ENCODE measurements around the gene PRG2. TPM values are rescaled to one million over a fixed set of nuclear protein-coding genes. Genes with fewer than 3 reads are reported as not detected.

Gene PRG2
- total RNA-seq, 1 experiment from 2014 or later: not detected

GRCh38 chr11:57358991-57359390, 31.5 kb downstream of the PRG2 start:
- in situ Hi-C loops (cut with HindIII; ENCODE audit: low pct_unique_long_range_greater_than_20kb, low sequenced_read_pairs): no loop called here
- DNase-seq (ENCODE audit: low read depth): no peak

GRCh38 chr11:57358543-57358961, 31.9 kb downstream of the PRG2 start:
- DNase-seq (ENCODE audit: low read depth): no peak
- in situ Hi-C loops (cut with HindIII; ENCODE audit: low pct_unique_long_range_greater_than_20kb, low sequenced_read_pairs): no loop called here

GRCh38 chr11:57357856-57358255, 32.6 kb downstream of the PRG2 start:
- DNase-seq (ENCODE audit: low read depth): no peak
- in situ Hi-C loops (cut with HindIII; ENCODE audit: low pct_unique_long_range_greater_than_20kb, low sequenced_read_pairs): no loop called here

GRCh38 chr11:57357310-57357709, 33.1 kb downstream of the PRG2 start:
- in situ Hi-C loops (cut with HindIII; ENCODE audit: low pct_unique_long_range_greater_than_20kb, low sequenced_read_pairs): no loop called here
- DNase-seq (ENCODE audit: low read depth): no peak

GRCh38 chr11:57356268-57356667, 34.2 kb downstream of the PRG2 start:
- in situ Hi-C loops (cut with HindIII; ENCODE audit: low pct_unique_long_range_greater_than_20kb, low sequenced_read_pairs): no loop called here
- no peak for DNase-seq (ENCODE audit: low read depth)

- in situ Hi-C loops (cut with HindIII; ENCODE audit: low pct_unique_long_range_greater_than_20kb, low sequenced_read_pairs): no loop called here
- no peak for DNase-seq (ENCODE audit: low read depth)
Measured at GRCh38 chr11:57354699-57355098, 35.8 kb downstream of the PRG2 start.

- DNase-seq (ENCODE audit: low read depth): no peak
- in situ Hi-C loops (cut with HindIII; ENCODE audit: low pct_unique_long_range_greater_than_20kb, low sequenced_read_pairs): no loop called here
Measured at GRCh38 chr11:57353852-57354251, 36.6 kb downstream of the PRG2 start.

- in situ Hi-C loops (cut with HindIII; ENCODE audit: low pct_unique_long_range_greater_than_20kb, low sequenced_read_pairs): no loop called here
- DNase-seq (ENCODE audit: low read depth): no peak
Measured at GRCh38 chr11:57353446-57353845, 37.0 kb downstream of the PRG2 start.

GRCh38 chr11:57353036-57353435, 37.4 kb downstream of the PRG2 start:
- in situ Hi-C loops (cut with HindIII; ENCODE audit: low pct_unique_long_range_greater_than_20kb, low sequenced_read_pairs): no loop called here
- DNase-seq (ENCODE audit: low read depth): no peak

- DNase-seq (ENCODE audit: low read depth): peak; percentile 7
- in situ Hi-C loops (cut with HindIII; ENCODE audit: low pct_unique_long_range_greater_than_20kb, low sequenced_read_pairs): no loop called here
Measured at GRCh38 chr11:57349491-57350274, 40.8 kb downstream of the PRG2 start.

- DNase-seq (ENCODE audit: low read depth): no peak
- in situ Hi-C loops (cut with HindIII; ENCODE audit: low pct_unique_long_range_greater_than_20kb, low sequenced_read_pairs): no loop called here
Measured at GRCh38 chr11:57348636-57349313, 41.7 kb downstream of the PRG2 start.

- in situ Hi-C loops (cut with HindIII; ENCODE audit: low pct_unique_long_range_greater_than_20kb, low sequenced_read_pairs): no loop called here
- no peak for DNase-seq (ENCODE audit: low read depth)
Measured at GRCh38 chr11:57348052-57348451, 42.4 kb downstream of the PRG2 start.

- no peak for DNase-seq (ENCODE audit: low read depth)
- in situ Hi-C loops (cut with HindIII; ENCODE audit: low pct_unique_long_range_greater_than_20kb, low sequenced_read_pairs): no loop called here
Measured at GRCh38 chr11:57347336-57347735, 43.1 kb downstream of the PRG2 start.

- DNase-seq (ENCODE audit: low read depth): peak; percentile 44
- in situ Hi-C loops (cut with HindIII; ENCODE audit: low pct_unique_long_range_greater_than_20kb, low sequenced_read_pairs): no loop called here
Measured at GRCh38 chr11:57345555-57346211, 44.8 kb downstream of the PRG2 start.

- in situ Hi-C loops (cut with HindIII; ENCODE audit: low pct_unique_long_range_greater_than_20kb, low sequenced_read_pairs): no loop called here
- no peak for DNase-seq (ENCODE audit: low read depth)
Measured at GRCh38 chr11:57344826-57345225, 45.6 kb downstream of the PRG2 start.

- in situ Hi-C loops (cut with HindIII; ENCODE audit: low pct_unique_long_range_greater_than_20kb, low sequenced_read_pairs): no loop called here
Measured at GRCh38 chr11:57343825-57344224, 46.6 kb downstream of the PRG2 start.

GRCh38 chr11:57342702-57343101, 47.7 kb downstream of the PRG2 start:
- in situ Hi-C loops (cut with HindIII; ENCODE audit: low pct_unique_long_range_greater_than_20kb, low sequenced_read_pairs): no loop called here

More at GRCh38 chr11:57343825-57344224, 46.6 kb downstream of the PRG2 start:
- no peak for DNase-seq (ENCODE audit: low read depth)

GRCh38 chr11:57341250-57341808, 49.1 kb downstream of the PRG2 start:
- no peak for DNase-seq (ENCODE audit: low read depth)
- in situ Hi-C loops (cut with HindIII; ENCODE audit: low pct_unique_long_range_greater_than_20kb, low sequenced_read_pairs): no loop called here

More at GRCh38 chr11:57342702-57343101, 47.7 kb downstream of the PRG2 start:
- no peak for DNase-seq (ENCODE audit: low read depth)
